SU-DHL-6 (cell line): ENCODE data around the gene NUDT13.

Source experiments
- H2AFZ ChIP-seq: fragments of 200-600 bp; sonication (generic); 2 replicates; pipeline ENCODE4 v1.6.1; 2014; ENCODE audit warnings: low read depth, mild to moderate bottlenecking, moderate library complexity, mixed read lengths, antibody characterized with exemption, low read length; ENCODE audit not compliant: severe bottlenecking
- H3F3A ChIP-seq: fragments of 200-600 bp; shearing (Covaris generic); 2 replicates; pipeline ENCODE4 v1.6.0; 2016; ENCODE audit warnings: antibody characterized with exemption, mild to moderate bottlenecking; ENCODE audit not compliant: insufficient read depth
- H3K27ac ChIP-seq: fragments of 200-600 bp; sonication (generic); 2 replicates; pipeline ENCODE4 v1.5.1; 2016; ENCODE audit warnings: low read depth, mild to moderate bottlenecking, low read length, moderate library complexity, mixed read lengths
- H3K27me3 ChIP-seq: fragments of 200-600 bp; sonication (generic), shearing (Covaris generic); 2 replicates; pipeline ENCODE4 v1.6.0; 2014; ENCODE audit warnings: mild to moderate bottlenecking, low read length
- H3K36me3 ChIP-seq: fragments of 200-600 bp; sonication (generic); 2 replicates; pipeline ENCODE4 v1.6.1; 2014; ENCODE audit warnings: mild to moderate bottlenecking, low read length, mixed read lengths
- H3K4me2 ChIP-seq: fragments of 300-600, 200-600 bp; shearing (Covaris generic), sonication (generic); 2 replicates; pipeline ENCODE4 v1.6.0; 2014; ENCODE audit warnings: low read length, low read depth, mild to moderate bottlenecking; ENCODE audit not compliant: poor library complexity, severe bottlenecking
- H3K4me3 ChIP-seq: fragments of 200-600 bp; sonication (generic); 2 replicates; pipeline ENCODE4 v1.5.1; 2014; ENCODE audit warnings: antibody characterized with exemption, low read length, mild to moderate bottlenecking, mixed read lengths; ENCODE audit not compliant: insufficient read depth, poor library complexity, severe bottlenecking
- H3K79me2 ChIP-seq: fragments of 200-600 bp; sonication (generic); 2 replicates; pipeline ENCODE4 v1.6.1; 2014; ENCODE audit warnings: mild to moderate bottlenecking, low read length, moderate library complexity; ENCODE audit not compliant: insufficient read depth
- H3K9ac ChIP-seq: fragments of 200-600 bp; sonication (generic); 2 replicates; pipeline ENCODE4 v1.7.0; 2014; ENCODE audit warnings: mild to moderate bottlenecking, low read length
- H3K9me2 ChIP-seq: fragments of 200-600 bp; sonication (generic); replicated peaks from 2 replicates; pipeline ENCODE4 v1.6.1; 2014; ENCODE audit warnings: low read length; ENCODE audit not compliant: insufficient read depth
- H3K9me3 ChIP-seq: fragments of 200-600 bp; sonication (generic); 2 replicates; pipeline ENCODE4 v1.6.1; 2014; ENCODE audit warnings: low read length, mixed read lengths; ENCODE audit not compliant: insufficient read depth
- H4K20me1 ChIP-seq: fragments of 200-600 bp; sonication (generic); 2 replicates; pipeline ENCODE4 v1.6.1; 2014; ENCODE audit warnings: low read depth, mild to moderate bottlenecking, antibody characterized with exemption, low read length, moderate library complexity, mixed read lengths
- EZH2phosphoT487 ChIP-seq: fragments of 200-600 bp; sonication (generic), shearing (Covaris generic); conservative IDR thresholded peaks from 2 replicates; pipeline ENCODE4 v1.6.1; 2018; ENCODE audit warnings: mild to moderate bottlenecking, antibody characterized with exemption, low read length, moderate library complexity, mixed read lengths
- TF ChIP-seq, protein P1 (sequence below): fragments of 200-600 bp; sonication (generic); IDR thresholded peaks from one replicate; pipeline ENCODE4 v1.5.1; 2017; ENCODE audit warnings: antibody characterized with exemption, mild to moderate bottlenecking, low read length, moderate library complexity; ENCODE audit not compliant: insufficient read depth, poor library complexity, severe bottlenecking

NUDT13 gene

DNA sequence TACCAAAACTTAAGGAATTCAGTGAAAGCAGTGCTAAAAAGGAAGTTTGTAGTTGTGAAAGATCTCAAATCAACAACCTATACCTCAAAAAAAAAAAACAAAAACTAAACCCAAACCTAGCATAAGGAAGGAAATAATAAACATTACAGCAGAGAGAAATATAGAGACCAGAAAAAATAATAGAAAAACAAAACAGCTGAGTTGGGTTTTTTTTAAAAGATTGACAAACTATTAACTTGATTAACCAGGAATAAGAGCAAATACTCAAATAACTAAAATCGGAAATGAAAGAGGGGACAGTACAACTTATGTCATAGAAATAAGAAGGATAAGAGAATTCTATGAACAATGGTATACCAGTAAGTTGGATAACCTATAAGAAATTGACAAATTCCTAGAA is 50.8 kb downstream of the NUDT13 start:
- no peak overlapping the region for H2AFZ ChIP-seq
- H3K79me2 ChIP-seq: peaks cover 51% of the 10 kb centered on the region
- no peaks in the 10 kb centered on the region for H3K27me3 ChIP-seq
- H3K9me3 ChIP-seq: no peaks in the 10 kb centered on the region
- no peak overlapping the region for H3K9ac ChIP-seq
- no peaks in the 10 kb centered on the region for H3K9me2 ChIP-seq
- H3K4me2 ChIP-seq: no peak overlapping the region
- no peaks in the 10 kb centered on the region for H4K20me1 ChIP-seq
- TF ChIP-seq, protein P1, sequence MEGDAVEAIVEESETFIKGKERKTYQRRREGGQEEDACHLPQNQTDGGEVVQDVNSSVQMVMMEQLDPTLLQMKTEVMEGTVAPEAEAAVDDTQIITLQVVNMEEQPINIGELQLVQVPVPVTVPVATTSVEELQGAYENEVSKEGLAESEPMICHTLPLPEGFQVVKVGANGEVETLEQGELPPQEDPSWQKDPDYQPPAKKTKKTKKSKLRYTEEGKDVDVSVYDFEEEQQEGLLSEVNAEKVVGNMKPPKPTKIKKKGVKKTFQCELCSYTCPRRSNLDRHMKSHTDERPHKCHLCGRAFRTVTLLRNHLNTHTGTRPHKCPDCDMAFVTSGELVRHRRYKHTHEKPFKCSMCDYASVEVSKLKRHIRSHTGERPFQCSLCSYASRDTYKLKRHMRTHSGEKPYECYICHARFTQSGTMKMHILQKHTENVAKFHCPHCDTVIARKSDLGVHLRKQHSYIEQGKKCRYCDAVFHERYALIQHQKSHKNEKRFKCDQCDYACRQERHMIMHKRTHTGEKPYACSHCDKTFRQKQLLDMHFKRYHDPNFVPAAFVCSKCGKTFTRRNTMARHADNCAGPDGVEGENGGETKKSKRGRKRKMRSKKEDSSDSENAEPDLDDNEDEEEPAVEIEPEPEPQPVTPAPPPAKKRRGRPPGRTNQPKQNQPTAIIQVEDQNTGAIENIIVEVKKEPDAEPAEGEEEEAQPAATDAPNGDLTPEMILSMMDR: no peak
- TF ChIP-seq EZH2phosphoT487: no peak
- H3F3A ChIP-seq: peaks cover 9% of the 10 kb centered on the region
- no peak overlapping the region for H3K4me3 ChIP-seq
- peaks cover 9% of the 10 kb centered on the region; the same call in 1 of the 2 replicates for H3K36me3 ChIP-seq
- H3K27ac ChIP-seq: no peak overlapping the region

DNA sequence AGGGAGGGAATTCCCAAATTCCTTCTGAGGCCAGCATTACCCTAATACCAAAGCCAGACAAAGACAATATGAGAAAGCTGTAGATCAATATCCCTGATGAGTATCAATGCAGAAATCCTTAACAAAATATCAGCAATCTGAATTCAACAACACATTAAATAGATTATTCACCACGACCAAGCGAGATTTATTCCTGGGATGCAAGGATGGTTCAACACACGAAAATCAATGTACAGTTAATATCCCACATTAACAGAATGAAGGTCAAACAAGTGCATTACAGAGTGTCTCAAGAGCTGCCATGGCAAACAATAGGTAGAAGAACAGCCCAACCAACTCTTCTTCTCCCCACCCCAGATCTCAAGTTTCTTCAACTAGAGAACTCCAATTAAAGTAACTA is 51.4 kb downstream of the NUDT13 start:
- Histone ChIP-seq H3K4me3 (no peak overlapping the region), H3K79me2 (peaks cover 57% of the 10 kb centered on the region), H3K36me3 (0 out of 2 replicates have a peak, but pooled peaks cover 6% of the 10 kb centered on the region), H3K9me2 (no peaks in the 10 kb centered on the region), H3K27me3 (no peaks in the 10 kb centered on the region), H3K9ac (no peak overlapping the region), H2AFZ (no peak overlapping the region), H3K9me3 (no peaks in the 10 kb centered on the region), H3F3A (peaks cover 7% of the 10 kb centered on the region), H3K4me2 (no peak overlapping the region), H3K27ac (no peak overlapping the region), H4K20me1 (no peaks in the 10 kb centered on the region)
- no peak for TF ChIP-seq EZH2phosphoT487
- TF ChIP-seq, protein P1: no peak

DNA sequence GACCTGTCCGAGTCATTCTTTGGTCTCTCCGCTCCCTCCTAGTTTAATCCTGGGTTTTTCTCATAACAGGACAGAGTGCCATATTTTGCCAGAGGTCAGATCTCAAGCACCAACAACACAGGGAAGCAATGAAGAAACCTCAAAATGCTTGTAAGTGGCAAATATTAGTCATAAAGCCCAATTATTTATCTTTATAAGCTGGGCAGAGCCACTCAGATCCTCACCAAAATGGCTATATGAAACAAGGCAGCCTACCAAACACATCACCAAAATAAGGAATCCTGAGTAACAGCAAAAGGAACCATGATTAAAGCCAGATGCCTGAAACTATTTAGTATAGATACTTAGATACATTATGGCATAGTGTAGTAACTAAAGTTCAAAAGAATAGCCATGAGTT is 52.8 kb downstream of the NUDT13 start:
- TF ChIP-seq EZH2phosphoT487: no peak
- TF ChIP-seq, protein P1: no peak
- H3K4me3 ChIP-seq: no peak overlapping the region
- peaks cover 67% of the 10 kb centered on the region for H3K79me2 ChIP-seq
- H3K36me3 ChIP-seq: 0 out of 2 replicates have a peak, but pooled peaks cover 6% of the 10 kb centered on the region
- no peak overlapping the region for H3K4me2 ChIP-seq
- H2AFZ ChIP-seq: no peak overlapping the region
- H3K27me3 ChIP-seq: no peaks in the 10 kb centered on the region
- no peaks in the 10 kb centered on the region for H3K9me2 ChIP-seq
- no peak overlapping the region for H3K9ac ChIP-seq
- H3K9me3 ChIP-seq: no peaks in the 10 kb centered on the region
- peaks cover 6% of the 10 kb centered on the region; the same call in 1 of the 2 replicates for H3F3A ChIP-seq
- no peak overlapping the region for H3K27ac ChIP-seq
- H4K20me1 ChIP-seq: no peaks in the 10 kb centered on the region
